IPS-20b (cell line): ENCODE results near the gene PPP1R13B.

Source experiments
- H3K27ac ChIP-seq: one replicate; pipeline ENCODE4 v1.5.1; 2013; ENCODE audit warnings: low read length
- H3K27me3 ChIP-seq: 2 replicates; pipeline ENCODE4 v1.6.1; 2013; ENCODE audit warnings: mild to moderate bottlenecking, low read length, inconsistent platforms; ENCODE audit not compliant: insufficient read depth
- H3K36me3 ChIP-seq: 2 replicates; pipeline ENCODE4 v1.6.1; 2013; ENCODE audit warnings: low read depth, mild to moderate bottlenecking, inconsistent platforms, low read length, moderate library complexity; ENCODE audit not compliant: insufficient read depth
- H3K4me1 ChIP-seq: 2 replicates; pipeline ENCODE4 v1.6.1; 2013; ENCODE audit warnings: mild to moderate bottlenecking, control low read depth, inconsistent platforms, low read length, moderate library complexity; ENCODE audit not compliant: insufficient read depth
- H3K4me3 ChIP-seq: 2 replicates; pipeline ENCODE4 v1.5.1; 2013; ENCODE audit warnings: mild to moderate bottlenecking, low read length, inconsistent platforms
- H3K9ac ChIP-seq: 2 replicates; pipeline ENCODE4 v1.6.1; 2013; ENCODE audit warnings: low read depth, mild to moderate bottlenecking, inconsistent platforms, low read length, moderate library complexity
- H3K9me3 ChIP-seq: 2 replicates; pipeline ENCODE4 v1.6.1; 2013; ENCODE audit warnings: mild to moderate bottlenecking, low read depth, low read length, inconsistent platforms; ENCODE audit not compliant: insufficient read depth

Gene PPP1R13B

DNA sequence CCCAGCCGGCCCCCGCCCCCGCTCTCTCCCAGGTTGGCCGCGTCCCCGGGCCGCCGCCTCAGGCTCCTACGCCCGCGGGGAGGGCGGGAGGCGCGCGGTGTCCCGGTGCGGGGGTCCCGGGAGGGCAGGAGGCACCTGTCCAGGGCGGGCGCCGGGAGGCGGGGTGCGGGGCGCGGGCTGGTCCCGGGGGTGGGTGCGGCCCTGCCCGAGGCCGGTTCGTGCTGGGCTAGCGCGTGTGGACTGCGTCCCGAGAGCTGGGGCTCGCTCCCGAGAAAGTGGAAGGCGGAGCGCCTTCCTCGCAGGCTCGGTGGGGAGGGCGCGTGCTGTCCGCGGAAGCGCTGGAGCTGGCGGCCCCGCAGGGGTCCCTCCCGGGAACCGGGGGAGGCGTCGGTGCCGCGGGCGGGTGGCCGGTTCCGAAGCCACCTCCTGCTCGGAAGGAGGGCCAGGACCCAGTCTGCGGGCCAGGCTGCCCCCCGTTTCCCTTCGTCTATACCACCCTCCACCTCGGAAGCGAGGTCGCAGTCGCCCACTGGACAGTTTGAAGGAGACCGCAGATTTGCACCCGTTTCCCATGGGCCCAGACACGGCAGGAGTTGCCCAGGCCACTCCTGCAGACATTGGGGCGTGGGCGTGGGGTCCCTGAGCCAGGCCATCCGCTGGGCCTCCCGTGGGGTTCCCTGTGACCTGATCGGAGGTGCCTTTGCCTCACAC is 131.1 kb downstream of the PPP1R13B start:
- H3K27me3 ChIP-seq: peaks cover 4% of the 10 kb centered on the region; the same call in 1 of the 2 replicates
- peaks cover 9% of the 10 kb centered on the region for H3K4me1 ChIP-seq
- H3K36me3 ChIP-seq: peaks cover 2% of the 10 kb centered on the region; the same call in 1 of the 2 replicates
- H3K27ac ChIP-seq: no peak overlapping the region
- H3K4me3 ChIP-seq: peak overlapping the region; percentile 72
- H3K9me3 ChIP-seq: no peaks in the 10 kb centered on the region
- H3K9ac ChIP-seq: peak overlapping the region; percentile 61; the same call in 1 of the 2 replicates

- H3K9ac ChIP-seq: peak within 1 kb of the TSS; percentile 86
- H3K27ac ChIP-seq: no peak within 1 kb of the TSS
- H3K4me3 ChIP-seq: peak within 1 kb of the TSS; percentile 72
- peaks cover 9% of the 10 kb centered on the region for H3K36me3 ChIP-seq
- peaks cover 4% of the 10 kb centered on the region; the same call in 1 of the 2 replicates for H3K27me3 ChIP-seq
- H3K9me3 ChIP-seq: no peaks in the 10 kb centered on the region
- peaks cover 14% of the 10 kb centered on the region for H3K4me1 ChIP-seq
These were observed 132.0 kb downstream of the PPP1R13B start, which contains the start of the genes XRCC3 and ZFYVE21 for GRCh38 chr14:103715052-103716000. TSS of gene XRCC3 (minus strand) at chr14:103715451. CDS start at chr14:103711087, 4,364 bp downstream. TSS of gene ZFYVE21 (plus strand) at chr14:103715810. CDS start at chr14:103715842, 32 bp downstream.

- Histone ChIP-seq H3K36me3 (peaks cover 18% of the 10 kb centered on the region), H3K4me1 (peaks cover 14% of the 10 kb centered on the region), H3K4me3 (peak overlapping the region; percentile 70), H3K9me3 (no peaks in the 10 kb centered on the region), H3K9ac (peak overlapping the region; percentile 86; the same call in 1 of the 2 replicates), H3K27me3 (peaks cover 4% of the 10 kb centered on the region; the same call in 1 of the 2 replicates), H3K27ac (no peak overlapping the region)
These were observed 133.2 kb downstream of the PPP1R13B start for GRCh38 chr14:103714063-103714724.

DNA sequence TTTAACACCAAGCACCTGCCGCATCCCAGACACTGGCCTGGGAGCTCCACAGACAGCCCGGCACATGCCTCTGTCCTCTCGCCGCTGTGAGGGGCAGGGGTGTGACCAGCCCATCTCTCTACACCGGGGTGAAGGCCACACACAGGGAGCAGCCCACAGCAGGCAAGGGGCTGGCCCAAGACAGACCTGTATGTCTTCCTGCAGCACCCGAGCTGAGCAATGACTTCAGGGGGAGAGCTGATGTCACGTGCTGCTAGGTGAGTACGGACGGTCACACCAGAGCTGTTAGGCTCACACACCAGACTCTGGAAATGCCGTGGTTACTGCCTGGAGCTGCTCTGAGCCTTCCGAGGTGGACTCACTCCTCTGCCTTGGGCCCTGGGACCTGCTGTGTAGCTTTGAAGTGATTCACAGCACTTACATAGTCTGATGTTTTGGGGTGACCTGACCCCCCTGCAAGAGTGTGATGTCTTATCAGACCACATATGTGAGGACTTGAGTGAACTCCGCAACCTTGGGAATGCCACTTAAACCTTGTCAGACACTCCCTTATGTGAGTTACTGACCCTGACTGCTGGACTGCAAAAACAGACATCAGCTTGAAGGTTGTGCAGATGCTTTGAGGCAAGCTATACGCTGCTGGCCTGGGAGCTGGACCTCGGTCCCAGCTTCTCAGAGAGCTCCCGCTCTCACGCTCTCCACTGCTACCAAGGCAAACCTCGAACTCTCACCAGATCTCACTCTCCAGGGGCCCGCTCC is 133.9 kb downstream of the PPP1R13B start:
- Histone ChIP-seq H3K36me3 (peaks cover 24% of the 10 kb centered on the region), H3K9me3 (no peaks in the 10 kb centered on the region), H3K9ac (0 out of 2 replicates have a peak overlapping the region, but pooled peaks have one; percentile 86), H3K27ac (no peak overlapping the region), H3K27me3 (peaks cover 4% of the 10 kb centered on the region; the same call in 1 of the 2 replicates), H3K4me1 (peaks cover 14% of the 10 kb centered on the region), H3K4me3 (no peak overlapping the region)

- Histone ChIP-seq H3K27ac (no peak overlapping the region), H3K4me1 (peaks cover 14% of the 10 kb centered on the region), H3K36me3 (peaks cover 32% of the 10 kb centered on the region), H3K4me3 (no peak overlapping the region), H3K9me3 (no peaks in the 10 kb centered on the region), H3K9ac (no peak overlapping the region), H3K27me3 (peaks cover 4% of the 10 kb centered on the region; the same call in 1 of the 2 replicates)
These were observed 134.6 kb downstream of the PPP1R13B start for GRCh38 chr14:103712633-103713247.

DNA sequence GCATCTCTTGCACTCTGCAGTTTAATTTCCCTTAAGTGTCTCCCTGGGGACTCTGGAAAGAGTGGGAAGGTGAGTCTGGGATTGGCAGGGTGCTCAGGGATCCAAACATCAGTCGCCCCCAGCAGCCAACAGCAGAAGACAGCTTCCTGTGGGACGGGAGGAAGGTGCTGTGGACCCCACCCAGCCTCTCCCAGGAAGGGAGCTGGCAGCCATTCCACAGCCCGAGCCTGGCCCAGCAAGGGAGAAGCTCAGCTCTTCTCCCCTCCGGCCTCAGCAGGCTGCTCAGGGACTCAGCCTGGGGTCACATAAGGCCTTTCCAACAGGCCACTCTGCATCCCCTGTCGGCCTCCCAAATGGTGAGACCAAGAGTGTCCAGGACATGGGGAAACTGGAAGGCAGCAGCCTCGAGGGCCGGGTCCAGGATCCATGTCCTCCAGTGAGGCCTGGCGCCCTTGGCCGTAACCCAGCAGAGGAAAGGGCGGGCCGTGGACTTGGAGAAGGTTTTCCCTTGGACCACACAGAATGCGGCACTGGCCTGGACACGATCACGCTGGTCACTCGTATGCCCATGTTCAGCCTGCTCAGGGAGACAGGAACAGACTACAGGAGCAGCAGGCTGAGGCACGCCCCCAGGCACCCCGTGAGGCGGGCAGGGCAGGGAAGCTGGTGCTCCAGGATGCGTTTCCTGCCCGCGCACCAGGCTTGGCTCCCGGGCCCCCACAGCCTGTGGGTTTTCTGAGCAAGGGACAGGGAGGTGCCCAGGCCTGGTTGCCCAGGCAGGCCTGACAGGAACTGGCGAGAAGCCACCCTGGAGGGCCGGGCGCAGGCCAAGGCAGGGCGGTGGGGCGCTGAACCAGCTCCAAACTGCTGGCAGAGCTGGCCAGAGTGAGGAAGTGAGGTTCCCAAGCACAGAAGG is 135.6 kb downstream of the PPP1R13B start:
- Histone ChIP-seq H3K36me3 (peaks cover 41% of the 10 kb centered on the region), H3K9me3 (no peaks in the 10 kb centered on the region), H3K9ac (no peak overlapping the region), H3K4me3 (no peak overlapping the region), H3K27me3 (peaks cover 3% of the 10 kb centered on the region; the same call in 1 of the 2 replicates), H3K27ac (no peak overlapping the region), H3K4me1 (peaks cover 12% of the 10 kb centered on the region)

DNA sequence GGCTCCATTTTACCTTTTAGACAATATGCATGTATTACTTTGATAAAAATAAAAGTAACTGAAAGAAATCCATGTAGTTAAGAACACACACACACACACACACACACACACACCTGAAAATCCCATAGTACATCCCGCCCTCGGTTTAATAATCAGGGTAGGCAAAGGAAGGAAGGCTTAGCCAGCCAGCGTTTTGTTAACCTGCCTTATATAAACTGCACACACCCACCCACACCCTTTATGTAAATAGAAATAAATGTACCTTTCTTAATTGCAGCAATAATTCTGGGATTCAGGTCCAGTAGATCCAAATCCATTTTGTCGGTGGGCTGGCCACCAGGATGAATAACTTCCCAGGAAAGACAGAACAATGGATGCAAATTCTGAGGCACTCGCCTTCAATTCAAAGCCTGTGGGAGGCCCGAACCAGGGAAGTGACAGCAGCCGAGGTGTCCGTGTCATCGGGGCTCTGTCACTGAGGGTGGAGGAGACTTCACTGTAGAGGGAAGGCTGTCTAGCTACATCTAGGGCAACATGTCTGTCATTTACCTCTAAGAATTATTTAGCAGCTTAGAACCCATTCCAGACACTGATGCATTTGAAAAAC is 136.5 kb downstream of the PPP1R13B start:
- Histone ChIP-seq H3K9me3 (no peaks in the 10 kb centered on the region), H3K9ac (peak overlapping the region; percentile 21; the same call in 1 of the 2 replicates), H3K27ac (no peak overlapping the region), H3K4me1 (peaks cover 10% of the 10 kb centered on the region), H3K36me3 (peaks cover 49% of the 10 kb centered on the region), H3K27me3 (no peaks in the 10 kb centered on the region), H3K4me3 (no peak overlapping the region)

- H3K27ac ChIP-seq: no peak overlapping the region
- H3K4me3 ChIP-seq: no peak overlapping the region
- H3K9me3 ChIP-seq: no peaks in the 10 kb centered on the region
- H3K27me3 ChIP-seq: no peaks in the 10 kb centered on the region
- peaks cover 10% of the 10 kb centered on the region for H3K4me1 ChIP-seq
- H3K36me3 ChIP-seq: peaks cover 60% of the 10 kb centered on the region
- no peak overlapping the region for H3K9ac ChIP-seq
These were observed 137.6 kb downstream of the PPP1R13B start for GRCh38 chr14:103709814-103710213.

- Histone ChIP-seq H3K27me3 (no peaks in the 10 kb centered on the region), H3K9me3 (no peaks in the 10 kb centered on the region), H3K36me3 (peaks cover 69% of the 10 kb centered on the region), H3K4me3 (no peak overlapping the region), H3K9ac (no peak overlapping the region), H3K4me1 (peaks cover 10% of the 10 kb centered on the region), H3K27ac (no peak overlapping the region)
These were observed 138.6 kb downstream of the PPP1R13B start for GRCh38 chr14:103708750-103709187.
